HepG2 (cell line): ENCODE results near the gene IQCE. TPM values are rescaled to one million over a fixed set of nuclear protein-coding genes. Genes with fewer than 3 reads are reported as not detected.

Source experiments
- ATAC-seq: fragments of 200-7000 bp; cut with Tn5 transposase; 3 replicates; pipeline ENCODE4 v1.9.1; 2020; ENCODE audit warnings: mild to moderate bottlenecking, moderate library complexity
- BruUV-seq: library from RNA; stranded (reverse); fragments of 400-500 nt; replicated peaks from 2 replicates; lab custom pipeline; 2021; lab: Mats Ljungman, UMichigan
- CTCF ChIA-PET: fragments of 300-600 bp; formaldehyde crosslinking; extraction: SDS; loops from one replicate; lab custom pipeline; 2021; ENCODE audit warnings: low total read pairs, inconsistent platforms, low intra/inter-chr PET ratio; lab: Yijun Ruan, JAX
- POLR2A ChIA-PET: fragments of 350-600 bp; sonication (Branson Sonifier 250); formaldehyde crosslinking; loops from one replicate; lab custom pipeline; 2020; ENCODE audit warnings: antibody characterized with exemption, inconsistent platforms; lab: Yijun Ruan, JAX
- DNase-seq: peaks from one replicate; pipeline ENCODE4 v3.0.0-alpha.2; 2015; ENCODE audit warnings: low spot score
- FAIRE-seq: peaks from 3 replicates; lab custom pipeline; 2011; peaks lifted over from hg19 to GRCh38; lab: Jason Lieb, UNC
- H2AFZ ChIP-seq: one replicate; pipeline ENCODE4 v1.6.1; 2011; ENCODE audit warnings: low read length, inconsistent platforms
- H3K27ac ChIP-seq: fragments of 300-600 bp; 3 replicates; pipeline ENCODE4 v1.8.0; 2011; ENCODE audit warnings: mixed run types, mild to moderate bottlenecking, mixed read lengths, low read length, inconsistent platforms; ENCODE audit not compliant: insufficient read depth; ENCODE audit errors: extremely low read length
- H3K27me3 ChIP-seq, 2 experiments: fragments of 200-600 bp in 1 of 2; 2 replicates in 1 of 2; 3 replicates in 1 of 2; pipeline versions ENCODE4 v1.6.0 to v1.8.0; 2011; ENCODE audit warnings: low read length in 2 of 2, mild to moderate bottlenecking in 2 of 2, moderate library complexity in 2 of 2, inconsistent platforms in 1 of 2; ENCODE audit not compliant: insufficient read depth in 2 of 2, control insufficient read depth in 1 of 2
- H3K36me3 ChIP-seq, 2 experiments: fragments of 200-600 bp in 1 of 2; replicated peaks in 1 of 2; 2 replicates in 1 of 2; 3 replicates in 1 of 2; pipeline versions ENCODE4 v1.5.1 to v1.8.0; 2011; ENCODE audit warnings: low read length in 2 of 2, inconsistent platforms in 1 of 2; ENCODE audit not compliant: insufficient read depth in 2 of 2, control insufficient read depth in 1 of 2
- H3K4me1 ChIP-seq: 2 replicates; pipeline ENCODE4 v1.5.1; 2012; ENCODE audit warnings: low read length, inconsistent platforms; ENCODE audit not compliant: insufficient read depth
- H3K4me2 ChIP-seq: 2 replicates; pipeline ENCODE4 v1.6.0; 2011; ENCODE audit warnings: low read depth, low read length, inconsistent platforms
- H3K4me3 ChIP-seq, 3 experiments: fragments of 200-600 bp in 1 of 3; sonication (generic), shearing (Covaris generic) in 1 of 3; replicated peaks in 1 of 3; 2 replicates each; pipeline ENCODE4 v1.5.1; 2011 to 2016; ENCODE audit warnings: low read length in 3 of 3, inconsistent platforms in 2 of 3, low read depth in 2 of 3, mild to moderate bottlenecking in 2 of 3, control low read depth in 1 of 3, mixed read lengths in 1 of 3; ENCODE audit not compliant: insufficient read depth in 1 of 3
- H3K79me2 ChIP-seq: one replicate; pipeline ENCODE4 v1.6.1; 2011; ENCODE audit warnings: low read length, inconsistent platforms; ENCODE audit not compliant: insufficient read depth
- H3K9ac ChIP-seq: 2 replicates; pipeline ENCODE4 v1.6.0; 2011; ENCODE audit warnings: mild to moderate bottlenecking, low read depth, low read length, inconsistent platforms; ENCODE audit not compliant: insufficient read depth
- H3K9me3 ChIP-seq: 2 replicates; pipeline ENCODE4 v1.5.1; 2012; ENCODE audit warnings: mild to moderate bottlenecking, low read length
- H4K20me1 ChIP-seq: 2 replicates; pipeline ENCODE4 v1.6.0; 2011; ENCODE audit warnings: inconsistent platforms, mild to moderate bottlenecking, low read length, moderate library complexity; ENCODE audit not compliant: insufficient read depth
- CCAR2 ChIP-seq: fragments of 200-400 bp; formaldehyde crosslinking; optimal IDR thresholded peaks from 2 replicates; pipeline ENCODE3; 2018; ENCODE audit warnings: low read depth, mild to moderate bottlenecking, low read length, moderate library complexity
- CREM ChIP-seq, 2 experiments: sonication (generic) in 1 of 2; formaldehyde crosslinking in 1 of 2; IDR thresholded peaks; 2 replicates each; pipeline versions ENCODE4 v1.4.0 to v1.6.1; 2016 to 2020; ENCODE audit warnings: antibody characterized with exemption in 1 of 2, mild to moderate bottlenecking in 1 of 2, missing genetic modification reagents in 1 of 2
- RBFOX2 ChIP-seq: fragments of 200-400 bp; formaldehyde crosslinking; IDR thresholded peaks from 2 replicates; pipeline ENCODE4 v1.6.1; 2017; ENCODE audit warnings: low read depth, mild to moderate bottlenecking, low read length
- ZBTB38 ChIP-seq: sonication (generic); formaldehyde crosslinking; IDR thresholded peaks from 2 replicates; pipeline ENCODE4 v1.5.1; 2020; ENCODE audit warnings: mild to moderate bottlenecking, missing genetic modification reagents
- ZNF775 ChIP-seq: sonication (generic); formaldehyde crosslinking; IDR thresholded peaks from 2 replicates; pipeline ENCODE4 v1.4.0; 2020; ENCODE audit warnings: missing genetic modification reagents, mild to moderate bottlenecking, moderate library complexity, borderline replicate concordance
- ZNF792 ChIP-seq: IDR thresholded peaks from 2 replicates; pipeline ENCODE4 v1.6.1; 2016
- ZSCAN9 ChIP-seq: IDR thresholded peaks from 2 replicates; pipeline ENCODE4 v1.6.1; 2016; ENCODE audit warnings: borderline replicate concordance
- WGBS: methylation state at CpG from one replicate; pipeline ENCODE4 v1.1.6; 2017; ENCODE audit warnings: low lambda C conversion rate; 5-methylcytosine and 5-hydroxymethylcytosine counted together
- in situ Hi-C: cut with HindIII; loops from 2 replicates; pipeline ENCODE4 v1.10.0; 2017; ENCODE audit warnings: low pct_unique_long_range_greater_than_20kb; ENCODE audit not compliant: extremely low pct_ligation_motif_present
- intact Hi-C: fragments of 100-400 bp; cut with micrococcal nuclease; formaldehyde crosslinking; loops from one replicate; pipeline ENCODE4 v1.10.0; 2022; ENCODE audit not compliant: unreplicated experiment
- polyA plus RNA-seq, 8 experiments: library from polyadenylated mRNA; depleted of rRNA in 3 of 8; stranded (reverse) in 7 of 8; unstranded in 1 of 8; fragments of >200 nt; fragmentation: Illumina TruSeq in 4 of 8; extraction: Trizol in 4 of 8; gene quantifications; 2 replicates each; pipeline versions ENCODE4 v1.2.1 to v1.2.3, GENCODE V29; 2011 to 2016; ENCODE audit warnings: low read depth in 4 of 8, missing spikeins in 1 of 8, mixed read lengths in 1 of 8; ENCODE audit not compliant: insufficient read depth in 1 of 8
- total RNA-seq, 5 experiments: library from RNA; depleted of rRNA; stranded (reverse); fragments of >200 nt; fragmentation: Illumina TruSeq; extraction: Trizol; gene quantifications; 2 replicates each; pipeline ENCODE4 v1.2.3, GENCODE V29; 2016; ENCODE audit warnings: low read depth in 1 of 5

Gene IQCE
- total and polyA plus RNA-seq, 2 of the 13 experiments (the other 11 are each of a cell fraction or from before 2014, with no cell fraction given): 1.5 to 2.5 TPM

DNA sequence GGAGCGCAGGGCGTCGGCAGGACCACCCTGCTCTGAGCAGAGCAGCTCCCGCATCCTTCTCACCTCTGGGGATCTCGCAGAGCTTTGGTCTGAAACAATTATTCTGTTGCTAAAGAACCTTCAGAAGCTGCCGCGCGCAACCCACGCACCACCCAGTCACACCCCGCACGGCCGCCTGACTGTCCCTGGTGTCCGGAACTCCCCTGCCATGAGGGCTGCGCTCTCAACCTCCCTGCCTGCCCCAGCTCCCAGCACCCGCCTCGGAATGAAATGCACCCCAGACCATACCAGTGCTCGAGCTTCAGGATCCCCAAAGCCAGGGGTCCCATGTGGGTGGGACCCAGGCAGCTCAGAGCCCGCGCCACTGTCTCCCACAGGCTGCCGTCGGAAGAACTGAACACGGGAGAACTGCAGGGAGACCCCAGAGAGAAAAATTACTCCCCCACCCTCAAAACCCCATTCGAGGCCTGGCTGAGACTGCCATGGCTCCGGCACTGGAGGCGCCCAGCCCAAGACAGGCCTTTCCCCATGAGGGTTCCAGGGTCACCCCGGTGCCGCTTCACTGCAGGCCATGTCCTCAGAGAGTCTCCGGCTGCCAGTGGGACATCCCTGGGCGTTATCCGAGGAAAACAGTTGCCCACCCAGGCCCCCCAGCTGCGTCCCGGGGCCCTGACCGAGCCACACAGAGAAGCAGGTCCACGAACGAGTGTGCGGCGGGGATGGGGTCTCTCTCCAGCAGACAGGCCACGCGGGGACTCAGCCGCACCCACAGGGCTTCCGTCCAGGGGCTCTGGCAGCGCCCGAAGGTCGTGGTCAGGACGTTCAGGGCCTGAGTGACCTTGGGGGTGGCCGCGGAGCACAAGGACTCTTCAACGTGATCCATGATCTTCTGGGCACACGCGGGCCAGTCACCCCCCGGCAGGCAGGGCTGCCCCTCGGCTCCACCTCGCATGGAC, 15.6 kb upstream of the IQCE start:
- no peaks in the 10 kb centered on the region for H3K9me3 ChIP-seq
- H3K4me2 ChIP-seq: no peak overlapping the region
- TF ChIP-seq ZNF792 (CRISPR knock-in tag) (no peak), ZNF775 (CRISPR knock-in tag) (no peak), ZSCAN9 (CRISPR knock-in tag) (no peak), RBFOX2 (0 out of 2 replicates have a peak, but pooled peaks have one; percentile 41), CREM (IDR thresholded peaks at IDR 0.05) (no peak), CREM (CRISPR knock-in tag; IDR thresholded peaks at IDR 0.05) (no peak), ZBTB38 (CRISPR knock-in tag) (no peak), CCAR2 (no peak)
- H3K36me3 ChIP-seq: peaks cover 21 to 45% of the 10 kb centered on the region in 2 experiments; a peak in 4 of 5 replicates
- H4K20me1 ChIP-seq: no peaks in the 10 kb centered on the region
- no peak overlapping the region for H3K4me3 ChIP-seq
- 95% methylated on average over 31 of the region's 53 CpGs for WGBS
- ChIA-PET CTCF (no interaction called here), POLR2A (interaction anchor here (0.6 kb wide), 1 partner anchor 74 kb away, joined by 3 read pairs; no protein-coding TSS in a partner anchor)
- H2AFZ ChIP-seq: no peak overlapping the region
- no peaks in the 10 kb centered on the region for H3K4me1 ChIP-seq
- H3K27ac ChIP-seq: no peak overlapping the region
- BruUV-seq: no TSS peak
- intact Hi-C loops (no loop called here), in situ Hi-C loops (no loop called here)
- H3K9ac ChIP-seq: no peak overlapping the region
- ATAC-seq (no peak), DNase-seq (no peak), FAIRE-seq (no peak)
- H3K27me3 ChIP-seq: no peaks in the 10 kb centered on the region
- H3K79me2 ChIP-seq: no peaks in the 10 kb centered on the region
